ENCODE results near the gene KRT4.
"Not testable (repeated sequence)": the region's sequence is repeated elsewhere in the genome, so short reads cannot be mapped to it uniquely, and the experiment has no call there.

KRT4 gene

GRCh38 chr12:52772772-52773171 is 41.1 kb downstream of the KRT4 start:
- no peak for DNase-seq (ENCODE audit: low read depth in 2 of 2)

GRCh38 chr12:52772188-52772587 is 41.7 kb downstream of the KRT4 start:
- DNase-seq (ENCODE audit: low read depth in 2 of 2): no peak

- no peak for DNase-seq (ENCODE audit: low read depth in 2 of 2)
Observed at GRCh38 chr12:52771505-52771904, 42.4 kb downstream of the KRT4 start.

- DNase-seq (ENCODE audit: low read depth in 2 of 2): no peak
Observed at GRCh38 chr12:52771088-52771487, 42.8 kb downstream of the KRT4 start.

- no peak for DNase-seq (ENCODE audit: low read depth in 2 of 2)
Observed at GRCh38 chr12:52769946-52770345, 44.0 kb downstream of the KRT4 start.

GRCh38 chr12:52769354-52769753 is 44.6 kb downstream of the KRT4 start:
- DNase-seq (ENCODE audit: low read depth in 2 of 2): no peak

GRCh38 chr12:52768479-52769200 is 45.3 kb downstream of the KRT4 start:
- no peak for DNase-seq (ENCODE audit: low read depth in 2 of 2)

GRCh38 chr12:52767427-52767826 is 46.5 kb downstream of the KRT4 start:
- DNase-seq (ENCODE audit: low read depth in 2 of 2): no peak

GRCh38 chr12:52767020-52767379 is 46.9 kb downstream of the KRT4 start:
- no peak for DNase-seq (ENCODE audit: low read depth in 2 of 2)

GRCh38 chr12:52766351-52767019 is 47.4 kb downstream of the KRT4 start:
- DNase-seq (ENCODE audit: low read depth in 2 of 2): no peak

GRCh38 chr12:52765702-52766101 is 48.2 kb downstream of the KRT4 start:
- DNase-seq (ENCODE audit: low read depth in 2 of 2): no peak

- no peak for DNase-seq (ENCODE audit: low read depth in 2 of 2)
Observed at GRCh38 chr12:52763991-52764390, 49.9 kb downstream of the KRT4 start.

- no peak for DNase-seq (ENCODE audit: low read depth in 2 of 2)
Observed at GRCh38 chr12:52763036-52763659, 50.8 kb downstream of the KRT4 start.

GRCh38 chr12:52761802-52762201 is 52.1 kb downstream of the KRT4 start:
- DNase-seq (ENCODE audit: low read depth in 2 of 2): no peak

- DNase-seq (ENCODE audit: low read depth in 2 of 2): not testable (repeated sequence)
Observed at GRCh38 chr12:52761218-52761617, 52.7 kb downstream of the KRT4 start.

- DNase-seq (ENCODE audit: low read depth in 2 of 2): no peak
Observed at GRCh38 chr12:52760623-52761022, 53.3 kb downstream of the KRT4 start.

GRCh38 chr12:52759695-52760094 is 54.2 kb downstream of the KRT4 start:
- DNase-seq (ENCODE audit: low read depth in 2 of 2): no peak

- no peak for DNase-seq (ENCODE audit: low read depth in 2 of 2)
Observed at GRCh38 chr12:52759218-52759617, 54.7 kb downstream of the KRT4 start.

- DNase-seq (ENCODE audit: low read depth in 2 of 2): no peak
Observed at GRCh38 chr12:52757449-52758176, 56.3 kb downstream of the KRT4 start.

Data from stimulated activated CD8-positive, alpha-beta memory T cell treated with anti-CD3 and anti-CD28 coated beads, Interleukin-7, amount 100 ng/mL, for 4 hours (primary cell).